ENCODE measurements around the gene ABLIM2.

The ABLIM2 gene

DNA sequence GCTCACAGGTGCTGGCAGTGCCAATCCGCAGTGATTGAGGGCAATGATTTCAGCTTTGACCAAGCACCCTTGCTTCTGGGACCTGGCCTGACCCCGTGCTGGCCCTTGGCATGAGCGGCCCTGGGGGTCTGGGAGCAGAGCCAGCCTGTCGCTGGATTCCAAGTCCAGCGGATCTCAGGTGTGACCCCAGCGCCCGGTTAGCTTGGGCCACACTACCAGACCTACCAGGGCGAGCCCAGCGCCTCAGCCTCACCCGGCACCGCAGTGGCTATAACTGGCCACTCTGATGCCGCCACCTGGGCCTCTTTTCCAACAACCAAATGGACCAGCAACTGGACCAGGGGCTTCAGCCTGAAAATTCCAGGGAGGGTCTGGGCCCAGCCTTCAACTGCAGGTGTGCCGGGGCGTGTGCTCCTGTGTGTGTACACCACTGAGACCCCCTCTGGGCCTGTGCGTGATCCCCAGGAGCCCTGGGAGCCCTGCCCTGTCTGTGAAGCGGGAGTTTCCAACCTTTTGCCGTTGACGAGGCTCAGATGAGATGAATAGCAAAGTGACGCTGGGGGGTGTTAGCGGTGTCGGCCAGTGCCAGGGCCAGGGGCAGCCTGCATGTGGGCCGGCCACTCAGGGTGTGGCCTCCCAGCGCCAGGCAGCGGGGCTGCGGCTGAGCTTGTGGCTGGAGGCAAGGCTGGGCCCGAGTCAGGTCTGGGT, 41.1 kb upstream of the ABLIM2 start:
- WGBS = 94% methylated on average over 26 of the region's 26 CpGs
- no peaks in the 10 kb centered on the region for H3K27me3 ChIP-seq (ENCODE audit: insufficient read depth, low read length)
- H3K27ac ChIP-seq (ENCODE audit: low read depth, low read length) = no peak overlapping the region
- no peaks in the 10 kb centered on the region for H3K9me3 ChIP-seq (ENCODE audit: insufficient read depth, low read depth, low read length)
- H3K9ac ChIP-seq (ENCODE audit: low read depth, low read length) = no peak overlapping the region
- no peaks in the 10 kb centered on the region for H3K4me1 ChIP-seq (ENCODE audit: insufficient read depth, low read length)
- H3K4me3 ChIP-seq (ENCODE audit: low read length) = no peak overlapping the region
- H3K36me3 ChIP-seq (ENCODE audit: insufficient read depth, low read length) = no peaks in the 10 kb centered on the region

DNA sequence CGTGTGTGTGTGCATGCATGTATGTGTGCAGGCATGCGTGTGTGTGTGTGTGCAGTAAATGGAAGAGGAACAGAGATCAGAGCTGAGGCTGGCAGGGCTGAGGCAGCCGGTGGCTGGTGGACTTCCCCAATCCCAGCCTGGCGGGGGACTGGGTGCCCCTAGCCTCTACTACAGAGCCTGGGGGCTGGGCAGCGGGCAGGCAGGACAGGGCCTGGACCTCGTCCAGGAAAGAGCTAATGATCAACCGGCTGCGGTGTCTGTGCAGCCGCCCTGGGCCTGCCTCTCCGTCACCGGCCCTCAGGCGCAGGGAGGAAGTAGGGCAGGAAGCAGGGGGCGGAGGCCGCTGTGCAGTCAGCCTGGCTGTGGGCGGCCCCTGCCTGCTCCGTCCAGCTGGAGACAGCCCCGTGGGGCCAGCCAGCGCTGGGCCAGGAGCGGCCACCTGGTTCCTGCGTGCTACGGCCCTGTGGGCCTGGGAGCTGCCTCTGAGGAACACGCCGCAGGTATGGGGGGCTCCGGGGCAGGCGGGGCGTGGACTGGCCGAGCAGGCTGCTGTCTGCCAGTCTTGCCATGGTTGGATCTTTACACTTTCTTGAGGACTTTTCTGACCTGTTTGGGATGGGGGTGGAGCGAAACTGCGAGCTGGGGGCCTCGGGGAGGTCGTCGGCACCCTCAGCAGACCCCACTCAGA, 40.4 kb upstream of the ABLIM2 start, which contains the start of gene SH3TC1:
TSS of gene SH3TC1 (plus strand) at position 385 of the 688 bp plus-strand sequence. CDS start 5,905 bp downstream, outside the sequence.
- no peaks in the 10 kb centered on the region for H3K36me3 ChIP-seq (ENCODE audit: insufficient read depth, low read length)
- no peaks in the 10 kb centered on the region for H3K27me3 ChIP-seq (ENCODE audit: insufficient read depth, low read length)
- no peaks in the 10 kb centered on the region for H3K9me3 ChIP-seq (ENCODE audit: insufficient read depth, low read depth, low read length)
- H3K4me3 ChIP-seq (ENCODE audit: low read length) = no peak within 1 kb of the TSS
- 78% methylated on average over 32 of the region's 32 CpGs for WGBS
- H3K27ac ChIP-seq (ENCODE audit: low read depth, low read length) = no peak within 1 kb of the TSS
- no peak within 1 kb of the TSS for H3K9ac ChIP-seq (ENCODE audit: low read depth, low read length)
- no peaks in the 10 kb centered on the region for H3K4me1 ChIP-seq (ENCODE audit: insufficient read depth, low read length)

DNA sequence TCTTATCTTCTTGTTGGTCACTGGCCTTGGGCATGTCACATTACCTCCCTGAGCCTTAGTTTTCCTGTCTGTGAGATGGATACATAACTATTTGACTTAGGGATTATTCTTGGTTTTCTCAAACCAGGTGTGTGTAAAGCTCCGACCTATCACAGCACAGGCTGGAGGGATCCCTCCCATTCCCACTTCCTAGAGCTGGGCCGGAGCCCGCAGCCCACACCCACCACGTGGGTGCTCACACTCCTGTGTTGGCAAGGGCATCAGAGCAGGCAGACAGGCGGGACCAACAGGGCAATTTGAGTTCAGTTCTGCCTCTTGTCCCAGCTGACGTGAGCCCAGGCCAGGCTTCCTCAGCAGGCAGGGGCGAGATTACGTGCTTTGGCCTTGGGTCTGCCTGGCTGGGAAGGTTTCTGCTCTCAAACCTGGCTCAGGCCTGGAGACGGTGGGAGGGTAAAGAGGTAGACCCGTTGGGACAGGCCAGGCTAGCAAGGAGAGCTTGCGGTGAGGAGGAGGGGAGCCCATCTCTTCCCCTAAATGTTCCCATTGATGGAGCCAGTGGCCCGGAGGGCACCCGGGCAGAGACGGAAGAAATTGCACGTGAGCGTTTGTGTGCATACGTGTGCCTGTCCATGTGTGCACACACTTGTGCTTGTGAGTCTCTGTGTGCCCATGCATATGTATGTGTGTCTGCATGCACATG, 39.7 kb upstream of the ABLIM2 start:
- Histone ChIP-seq H3K9me3 (ENCODE audit: insufficient read depth, low read depth, low read length) (no peaks in the 10 kb centered on the region), H3K4me1 (ENCODE audit: insufficient read depth, low read length) (no peaks in the 10 kb centered on the region), H3K36me3 (ENCODE audit: insufficient read depth, low read length) (no peaks in the 10 kb centered on the region), H3K9ac (ENCODE audit: low read depth, low read length) (no peak overlapping the region), H3K27me3 (ENCODE audit: insufficient read depth, low read length) (no peaks in the 10 kb centered on the region), H3K27ac (ENCODE audit: low read depth, low read length) (no peak overlapping the region), H3K4me3 (ENCODE audit: low read length) (no peak overlapping the region)
- 90% methylated on average over 17 of the region's 17 CpGs for WGBS

DNA sequence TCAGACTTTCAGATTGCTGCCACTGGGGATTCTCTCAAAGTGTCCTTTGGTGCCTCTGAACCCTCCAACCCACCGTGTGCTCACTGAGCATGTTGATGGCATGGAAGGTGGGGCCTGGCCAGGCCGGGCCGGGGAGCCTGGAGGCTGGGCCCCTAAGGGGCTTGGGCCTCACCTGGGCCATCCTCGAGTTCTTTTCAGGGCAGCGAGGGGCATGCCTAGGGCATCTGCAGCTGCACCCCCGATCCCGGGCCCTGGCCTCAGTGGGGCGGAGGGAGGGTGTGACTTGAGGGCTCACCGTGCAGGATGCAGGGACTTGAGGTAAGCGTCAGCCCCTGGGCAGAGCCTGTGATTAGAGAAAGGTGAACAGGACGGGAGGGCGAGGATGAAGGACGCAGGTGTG, 38.9 kb upstream of the ABLIM2 start:
- Histone ChIP-seq H3K4me1 (ENCODE audit: insufficient read depth, low read length) (no peaks in the 10 kb centered on the region), H3K9ac (ENCODE audit: low read depth, low read length) (no peak overlapping the region; the same call in 1 of the 2 replicates), H3K27me3 (ENCODE audit: insufficient read depth, low read length) (no peaks in the 10 kb centered on the region), H3K9me3 (ENCODE audit: insufficient read depth, low read depth, low read length) (no peaks in the 10 kb centered on the region), H3K36me3 (ENCODE audit: insufficient read depth, low read length) (no peaks in the 10 kb centered on the region), H3K27ac (ENCODE audit: low read depth, low read length) (no peak overlapping the region), H3K4me3 (ENCODE audit: low read length) (no peak overlapping the region)
- WGBS = 91% methylated on average over 13 of the region's 13 CpGs

DNA sequence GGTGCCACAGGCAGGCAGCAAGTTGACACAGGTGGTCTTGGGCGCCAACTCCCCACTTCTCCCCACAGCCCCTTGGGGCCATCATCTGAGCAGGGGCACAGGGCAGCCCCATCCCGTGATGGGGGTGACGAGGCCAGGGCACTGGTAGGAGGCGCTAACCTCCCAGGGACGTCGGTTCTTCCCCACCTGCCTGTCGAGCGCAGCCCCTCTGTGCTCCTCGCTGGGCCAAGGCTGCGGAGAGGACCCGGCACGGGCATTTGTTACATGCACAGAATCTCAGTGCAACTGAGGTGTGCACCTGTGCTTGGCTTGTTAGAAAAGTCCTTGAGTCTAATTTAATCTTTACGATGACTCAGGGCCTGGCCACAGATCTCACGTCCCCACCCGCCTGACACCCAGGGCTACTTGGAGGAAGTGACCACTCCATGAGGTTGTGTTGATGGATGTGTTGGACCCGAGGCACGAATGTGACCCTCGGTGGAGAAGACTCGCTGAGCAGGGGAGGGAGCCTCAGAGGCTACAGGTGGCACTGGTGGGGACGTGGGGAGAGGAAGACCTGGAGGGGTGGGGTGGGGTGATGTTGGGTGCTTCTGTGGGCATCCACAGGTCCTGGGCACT, 37.3 kb upstream of the ABLIM2 start:
- H3K9ac ChIP-seq (ENCODE audit: low read depth, low read length) = no peak overlapping the region
- H3K4me3 ChIP-seq (ENCODE audit: low read length) = no peak overlapping the region
- H3K4me1 ChIP-seq (ENCODE audit: insufficient read depth, low read length) = no peaks in the 10 kb centered on the region
- H3K36me3 ChIP-seq (ENCODE audit: insufficient read depth, low read length) = no peaks in the 10 kb centered on the region
- H3K27me3 ChIP-seq (ENCODE audit: insufficient read depth, low read length) = no peaks in the 10 kb centered on the region
- WGBS = 92% methylated on average over 20 of the region's 20 CpGs
- no peak overlapping the region for H3K27ac ChIP-seq (ENCODE audit: low read depth, low read length)
- H3K9me3 ChIP-seq (ENCODE audit: insufficient read depth, low read depth, low read length) = no peaks in the 10 kb centered on the region

DNA sequence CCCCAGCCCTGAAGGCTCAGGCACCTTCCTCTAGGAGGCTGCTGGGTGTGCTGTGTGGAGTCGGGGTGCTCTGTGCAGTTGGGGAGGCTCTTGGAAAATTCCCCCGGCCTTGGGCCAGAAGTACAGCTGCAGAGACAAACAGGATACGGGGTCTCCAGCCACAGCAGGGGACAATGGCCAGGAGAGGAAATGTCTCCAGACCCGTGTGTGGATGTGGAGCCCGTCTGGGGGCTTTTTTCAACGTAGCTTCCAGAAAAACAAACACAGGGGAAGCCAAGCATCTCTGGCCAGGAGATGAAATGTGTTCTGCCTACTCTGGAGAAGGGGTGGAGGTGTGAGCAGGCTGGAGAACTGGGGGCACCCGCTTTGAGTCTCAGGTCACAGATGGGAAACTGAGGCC, 36.8 kb upstream of the ABLIM2 start:
- Histone ChIP-seq H3K27me3 (ENCODE audit: insufficient read depth, low read length) (no peaks in the 10 kb centered on the region), H3K27ac (ENCODE audit: low read depth, low read length) (no peak overlapping the region), H3K36me3 (ENCODE audit: insufficient read depth, low read length) (no peaks in the 10 kb centered on the region), H3K9me3 (ENCODE audit: insufficient read depth, low read depth, low read length) (no peaks in the 10 kb centered on the region), H3K4me3 (ENCODE audit: low read length) (no peak overlapping the region), H3K4me1 (ENCODE audit: insufficient read depth, low read length) (no peaks in the 10 kb centered on the region), H3K9ac (ENCODE audit: low read depth, low read length) (no peak overlapping the region)
- WGBS = 86% methylated on average over 7 of the region's 7 CpGs

DNA sequence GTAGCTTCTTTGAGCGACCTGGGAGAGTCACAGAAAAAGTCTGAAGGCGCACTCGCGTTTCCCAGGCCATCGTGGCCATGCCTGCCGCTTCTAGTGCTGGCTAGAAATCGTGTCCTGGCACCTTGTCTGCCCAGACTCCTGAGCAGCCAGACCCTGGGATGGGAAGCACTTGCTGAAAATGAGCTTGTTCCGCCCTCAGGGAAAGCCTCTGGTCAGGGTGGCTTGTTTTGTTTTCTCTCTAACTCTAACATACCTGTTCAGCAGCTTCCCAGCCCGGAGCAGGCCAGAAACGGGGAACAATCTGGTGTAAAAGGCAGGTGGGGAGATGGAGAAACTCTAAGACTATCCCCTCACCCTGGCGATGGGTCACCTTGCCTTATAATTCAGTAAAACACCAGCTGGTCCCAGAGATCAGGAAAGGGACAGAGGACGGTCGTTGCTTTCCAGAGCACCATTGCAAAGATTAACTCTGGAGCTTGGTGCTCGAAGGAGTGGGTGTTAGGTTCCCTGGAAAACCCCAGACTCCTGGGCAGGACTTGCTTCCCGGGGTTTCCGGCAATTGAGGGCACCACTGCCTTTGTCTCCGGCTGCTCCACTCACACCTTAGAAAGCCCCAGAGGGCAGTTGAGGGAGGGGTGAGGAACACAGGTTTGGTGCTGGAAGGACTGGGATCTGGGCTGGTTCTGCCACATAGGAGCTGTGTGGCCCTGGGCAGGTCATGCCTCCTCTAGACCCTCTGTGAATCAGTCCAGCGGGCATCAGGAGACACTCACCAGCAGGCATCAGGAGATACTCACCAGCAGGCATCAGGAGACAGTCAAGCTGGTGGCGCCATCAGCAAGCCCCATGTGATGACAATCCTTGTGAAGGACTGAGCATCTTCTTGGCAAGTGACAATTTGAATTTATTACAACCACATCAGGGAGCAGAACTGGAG, 36.0 kb upstream of the ABLIM2 start:
- H3K27ac ChIP-seq (ENCODE audit: low read depth, low read length) = no peak overlapping the region
- H3K36me3 ChIP-seq (ENCODE audit: insufficient read depth, low read length) = no peaks in the 10 kb centered on the region
- 83% methylated on average over 18 of the region's 19 CpGs for WGBS
- no peaks in the 10 kb centered on the region for H3K9me3 ChIP-seq (ENCODE audit: insufficient read depth, low read depth, low read length)
- H3K4me3 ChIP-seq (ENCODE audit: low read length) = no peak overlapping the region
- H3K4me1 ChIP-seq (ENCODE audit: insufficient read depth, low read length) = no peaks in the 10 kb centered on the region
- no peak overlapping the region for H3K9ac ChIP-seq (ENCODE audit: low read depth, low read length)
- H3K27me3 ChIP-seq (ENCODE audit: insufficient read depth, low read length) = no peaks in the 10 kb centered on the region

DNA sequence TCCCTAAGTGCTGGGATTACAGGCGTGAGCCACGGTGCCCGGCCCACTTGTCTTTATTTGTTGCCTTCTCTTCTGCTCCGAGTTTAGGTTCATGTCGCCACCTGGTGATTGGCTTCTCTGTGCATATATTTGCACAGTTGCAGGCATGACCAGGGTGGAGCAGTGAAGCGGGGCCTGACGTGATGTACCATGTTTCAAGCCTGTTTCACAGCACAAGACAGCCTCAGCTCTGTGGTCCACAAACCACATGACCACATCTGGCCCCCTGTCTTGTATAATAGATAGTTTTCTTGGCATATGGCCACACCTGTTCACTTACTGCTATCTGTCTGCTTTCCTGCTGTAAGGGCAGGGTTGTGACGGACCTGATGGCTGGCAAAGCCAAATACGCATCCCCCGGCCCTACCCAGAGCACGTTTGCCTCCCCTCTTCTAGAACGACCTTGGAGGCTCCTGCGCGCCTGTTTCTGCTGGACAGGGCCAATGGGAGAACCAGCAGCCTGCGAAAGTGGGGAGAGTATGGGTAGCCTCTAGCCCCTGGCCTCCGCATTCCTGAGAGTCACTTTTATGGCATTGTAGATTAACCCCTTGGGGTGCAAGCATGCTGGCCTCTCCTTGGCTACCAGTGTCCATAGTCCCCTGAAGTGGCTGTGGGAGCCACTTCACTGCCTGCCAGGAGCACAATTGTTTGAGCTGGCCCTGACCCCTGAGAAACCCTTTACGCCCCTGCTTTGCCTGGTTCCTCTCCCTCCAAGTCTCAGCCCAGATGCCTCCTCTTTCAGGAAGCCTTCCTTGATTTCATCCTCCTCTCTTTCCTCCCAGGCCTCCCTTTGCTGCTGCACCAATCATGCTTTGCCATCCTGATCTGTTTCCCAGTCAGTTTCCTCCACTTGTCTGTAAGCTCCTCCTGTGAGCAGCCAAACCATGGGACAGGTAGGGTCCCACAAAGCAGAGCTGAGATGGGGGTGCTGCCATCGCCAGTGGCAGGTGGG, 34.4 kb upstream of the ABLIM2 start:
- H3K4me1 ChIP-seq (ENCODE audit: insufficient read depth, low read length) = no peaks in the 10 kb centered on the region

DNA sequence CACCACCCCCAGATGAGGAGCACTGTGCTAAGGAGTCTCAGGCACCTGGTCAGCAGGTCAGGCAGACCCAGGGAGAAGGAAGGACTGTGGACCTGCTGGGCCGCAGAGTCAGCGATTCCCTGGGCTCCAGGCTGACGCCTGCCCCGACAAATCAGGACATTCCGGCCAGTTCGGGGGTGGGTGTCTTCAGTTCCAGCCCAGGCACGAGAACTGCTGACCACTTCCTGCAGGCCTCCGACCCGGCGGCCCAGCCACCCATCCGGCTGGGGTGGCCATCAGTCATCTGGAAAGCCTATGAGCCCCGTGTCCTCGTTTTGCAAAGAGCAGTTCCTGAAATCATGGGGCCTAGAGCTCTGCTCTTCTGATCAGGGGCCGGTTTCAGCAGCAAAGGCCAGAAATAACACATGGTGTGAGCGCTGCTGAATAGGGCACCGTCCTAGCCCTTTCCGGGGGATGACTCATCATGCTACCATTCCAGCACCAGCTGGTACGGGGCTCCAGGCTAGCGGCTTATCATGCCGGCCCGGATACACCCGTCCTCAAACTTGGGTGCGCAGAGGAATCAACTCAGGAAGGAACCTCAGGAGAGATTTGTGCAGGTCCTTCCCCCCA, 32.6 kb upstream of the ABLIM2 start:
- H3K4me3 ChIP-seq (ENCODE audit: low read length) = no peak overlapping the region
- no peaks in the 10 kb centered on the region for H3K27me3 ChIP-seq (ENCODE audit: insufficient read depth, low read length)
- H3K9ac ChIP-seq (ENCODE audit: low read depth, low read length) = no peak overlapping the region
- no peaks in the 10 kb centered on the region for H3K4me1 ChIP-seq (ENCODE audit: insufficient read depth, low read length)
- WGBS = 81% methylated on average over 23 of the region's 23 CpGs
- H3K36me3 ChIP-seq (ENCODE audit: insufficient read depth, low read length) = no peaks in the 10 kb centered on the region
- H3K9me3 ChIP-seq (ENCODE audit: insufficient read depth, low read depth, low read length) = no peaks in the 10 kb centered on the region
- H3K27ac ChIP-seq (ENCODE audit: low read depth, low read length) = no peak overlapping the region

More for the DNA sequence above, 34.4 kb upstream of the ABLIM2 start:
- H3K27ac ChIP-seq (ENCODE audit: low read depth, low read length) = no peak overlapping the region
- H3K27me3 ChIP-seq (ENCODE audit: insufficient read depth, low read length) = no peaks in the 10 kb centered on the region
- 85% methylated on average over 18 of the region's 18 CpGs for whole genome bisulfite sequencing
- no peaks in the 10 kb centered on the region for H3K36me3 ChIP-seq (ENCODE audit: insufficient read depth, low read length)
- no peak overlapping the region for H3K4me3 ChIP-seq (ENCODE audit: low read length)
- no peaks in the 10 kb centered on the region for H3K9me3 ChIP-seq (ENCODE audit: insufficient read depth, low read depth, low read length)
- H3K9ac ChIP-seq (ENCODE audit: low read depth, low read length) = no peak overlapping the region
